H1 (cell line): ENCODE results near the gene RGS17. TPM values are rescaled to one million over a fixed set of nuclear protein-coding genes. Genes with fewer than 3 reads are reported as not detected.
A peak's percentile ranks its signal among the peaks of the same experiment; 100 is the strongest.

Experiments used
- CTCF ChIA-PET: fragments of 300-600 bp; sonication (Branson Sonifier 250); formaldehyde crosslinking; loops from one replicate; lab custom pipeline; 2021; ENCODE audit not compliant: partially characterized antibody; lab: Charles Lee
- POLR2A ChIA-PET: fragments of 300-600 bp; sonication (Branson Sonifier 250); formaldehyde crosslinking; loops from one replicate; lab custom pipeline; 2021; ENCODE audit warnings: inconsistent platforms; ENCODE audit not compliant: partially characterized antibody; lab: Charles Lee
- DNase-seq, 2 experiments: peaks; one replicate each; pipeline versions ENCODE4 v3.0.0 to v3.0.0-alpha.2; 2010 to 2022; ENCODE audit warnings: low spot score in 2 of 2, low read depth in 1 of 2, mixed read lengths in 1 of 2
- FAIRE-seq: peaks from 2 replicates; lab custom pipeline; 2011; peaks lifted over from hg19 to GRCh38; lab: Jason Lieb, UNC
- H2AFZ ChIP-seq: 2 replicates; pipeline ENCODE4 v1.8.1; 2012; ENCODE audit warnings: low read length, inconsistent platforms
- H2AK5ac ChIP-seq: 2 replicates; pipeline ENCODE4 v1.6.1; 2013; ENCODE audit warnings: low read depth, low read length
- H2BK120ac ChIP-seq: replicated peaks from 2 replicates; pipeline ENCODE3; 2013; ENCODE audit warnings: low read depth, low read length, inconsistent platforms
- H2BK12ac ChIP-seq: 2 replicates; pipeline ENCODE4 v1.6.1; 2013; ENCODE audit warnings: low read depth, low read length
- H2BK15ac ChIP-seq: 2 replicates; pipeline ENCODE4 v1.6.1; 2013; ENCODE audit warnings: low read length
- H2BK20ac ChIP-seq: 2 replicates; pipeline ENCODE4 v1.6.1; 2013; ENCODE audit warnings: low read length
- H2BK5ac ChIP-seq: 2 replicates; pipeline ENCODE4 v1.6.1; 2013; ENCODE audit warnings: low read depth, low read length
- H3K14ac ChIP-seq: 2 replicates; pipeline ENCODE4 v1.6.1; 2013; ENCODE audit warnings: inconsistent platforms; ENCODE audit not compliant: insufficient read length
- H3K18ac ChIP-seq: 2 replicates; pipeline ENCODE4 v1.6.1; 2013; ENCODE audit warnings: low read length; ENCODE audit errors: extremely low read depth
- H3K23ac ChIP-seq: 2 replicates; pipeline ENCODE4 v1.6.1; 2013; ENCODE audit warnings: inconsistent platforms; ENCODE audit not compliant: insufficient read length
- H3K23me2 ChIP-seq: 2 replicates; pipeline ENCODE4 v1.6.1; 2013; ENCODE audit warnings: low read depth, low read length
- H3K27ac ChIP-seq: 2 replicates; pipeline ENCODE4 v1.6.1; 2011; ENCODE audit warnings: low read depth, low read length, inconsistent platforms
- H3K27me3 ChIP-seq, 4 experiments: replicated peaks in 1 of 4; 1 replicate in 1 of 4; 2 replicates in 3 of 4; pipeline versions ENCODE4 v1.6.1 to v1.8.1; 2011 to 2013; ENCODE audit warnings: low read length in 3 of 4, mild to moderate bottlenecking in 3 of 4, inconsistent platforms in 2 of 4, mixed read lengths in 2 of 4, moderate library complexity in 1 of 4; ENCODE audit not compliant: control insufficient read depth in 3 of 4, insufficient read depth in 3 of 4; ENCODE audit errors: extremely low read depth in 1 of 4
- H3K36me3 ChIP-seq, 4 experiments: 2 replicates each; pipeline versions ENCODE4 v1.6.1 to v1.8.1; 2011 to 2013; ENCODE audit warnings: mild to moderate bottlenecking in 4 of 4, low read length in 3 of 4, moderate library complexity in 2 of 4, control low read depth in 1 of 4, inconsistent platforms in 1 of 4; ENCODE audit not compliant: insufficient read depth in 4 of 4, control insufficient read depth in 2 of 4
- H3K4ac ChIP-seq: replicated peaks from 2 replicates; pipeline ENCODE3; 2013; ENCODE audit warnings: low read length, low read depth, mixed read lengths, inconsistent platforms; ENCODE audit not compliant: insufficient read length
- H3K4me1 ChIP-seq, 4 experiments: replicated peaks in 1 of 4; 1 replicate in 1 of 4; 2 replicates in 3 of 4; pipeline versions ENCODE4 v1.6.1 to v1.8.1; 2011 to 2013; ENCODE audit warnings: low read length in 3 of 4, inconsistent platforms in 2 of 4, mixed read lengths in 1 of 4; ENCODE audit not compliant: insufficient read depth in 4 of 4, control insufficient read depth in 3 of 4
- H3K4me2 ChIP-seq, 2 experiments: 2 replicates each; pipeline versions ENCODE4 v1.6.1 to v1.8.1; 2011 to 2013; ENCODE audit warnings: low read depth in 2 of 2, low read length in 2 of 2, control low read depth in 1 of 2, inconsistent platforms in 1 of 2, mild to moderate bottlenecking in 1 of 2; ENCODE audit not compliant: insufficient read depth in 1 of 2
- H3K4me3 ChIP-seq, 4 experiments: fragments of 200-600, 300-600 bp in 1 of 4; sonication (generic), shearing (Covaris generic), sonication (Bioruptor Twin) in 1 of 4; 2 replicates each; pipeline versions ENCODE4 v1.5.1 to v1.8.1; 2011 to 2016; ENCODE audit warnings: low read length in 4 of 4, low read depth in 3 of 4, control low read depth in 2 of 4, inconsistent platforms in 2 of 4, mild to moderate bottlenecking in 2 of 4, mixed read lengths in 1 of 4, moderate library complexity in 1 of 4; ENCODE audit not compliant: insufficient read depth in 2 of 4; ENCODE audit errors: extremely low read depth in 1 of 4
- H3K56ac ChIP-seq: replicated peaks from 2 replicates; pipeline ENCODE3; 2013; ENCODE audit warnings: low read depth, mild to moderate bottlenecking, mixed read lengths, low read length, inconsistent platforms; ENCODE audit not compliant: insufficient read length
- H3K79me1 ChIP-seq: 2 replicates; pipeline ENCODE4 v1.6.1; 2013; ENCODE audit warnings: low read depth, low read length, control low read depth
- H3K79me2 ChIP-seq, 2 experiments: 2 replicates each; pipeline versions ENCODE4 v1.6.1 to v1.8.1; 2012 to 2013; ENCODE audit warnings: low read length in 2 of 2, mild to moderate bottlenecking in 2 of 2, inconsistent platforms in 1 of 2; ENCODE audit not compliant: insufficient read depth in 2 of 2, control insufficient read depth in 1 of 2
- H3K9ac ChIP-seq, 4 experiments: replicated peaks in 1 of 4; 1 replicate in 1 of 4; 2 replicates in 3 of 4; pipeline versions ENCODE4 v1.6.1 to v1.8.1; 2011 to 2013; ENCODE audit warnings: low read depth in 3 of 4, low read length in 3 of 4, control low read depth in 2 of 4, mild to moderate bottlenecking in 2 of 4, moderate library complexity in 2 of 4, inconsistent platforms in 1 of 4; ENCODE audit errors: extremely low read depth in 1 of 4
- H3K9me3 ChIP-seq, 2 experiments: 2 replicates each; pipeline versions ENCODE4 v1.6.1 to v1.8.1; 2012 to 2013; ENCODE audit warnings: mild to moderate bottlenecking in 2 of 2, moderate library complexity in 2 of 2, control low read depth in 1 of 2, inconsistent platforms in 1 of 2, low read depth in 1 of 2, low read length in 1 of 2, mixed read lengths in 1 of 2; ENCODE audit not compliant: insufficient read depth in 2 of 2
- H4K20me1 ChIP-seq, 2 experiments: replicated peaks in 1 of 2; 2 replicates each; pipeline versions ENCODE3 to v1.8.1; 2011 to 2013; ENCODE audit warnings: inconsistent platforms in 2 of 2, low read length in 2 of 2, mild to moderate bottlenecking in 1 of 2; ENCODE audit not compliant: insufficient read depth in 2 of 2, control insufficient read depth in 1 of 2
- H4K5ac ChIP-seq: 2 replicates; pipeline ENCODE4 v1.6.1; 2013; ENCODE audit warnings: low read length, low read depth, mixed read lengths, inconsistent platforms; ENCODE audit not compliant: insufficient read length
- H4K8ac ChIP-seq: 2 replicates; pipeline ENCODE4 v1.8.0; 2013; ENCODE audit warnings: mild to moderate bottlenecking, moderate library complexity, low read length, inconsistent platforms; ENCODE audit not compliant: insufficient read depth; ENCODE audit errors: extremely low read depth
- H4K91ac ChIP-seq: replicated peaks from 2 replicates; pipeline ENCODE3; 2013; ENCODE audit warnings: low read length, mixed read lengths, inconsistent platforms; ENCODE audit not compliant: insufficient read length
- MAFK ChIP-seq: IDR thresholded peaks from 2 replicates; pipeline ENCODE4 v1.6.1; 2012; ENCODE audit warnings: low read depth, mild to moderate bottlenecking, improper control_type of control experiment, low read length
- POLR2AphosphoS5 ChIP-seq: IDR thresholded peaks from 2 replicates; pipeline ENCODE4 v1.6.1; 2011; ENCODE audit warnings: low read depth, low read length
- RAD21 ChIP-seq, 2 experiments: IDR thresholded peaks in 1 of 2; conservative IDR thresholded peaks in 1 of 2; 2 replicates each; pipeline ENCODE4 v1.6.1; 2011; ENCODE audit warnings: low read depth in 2 of 2, low read length in 2 of 2, improper control_type of control experiment in 1 of 2, inconsistent platforms in 1 of 2, mild to moderate bottlenecking in 1 of 2, moderate library complexity in 1 of 2
- TCF12 ChIP-seq: IDR thresholded peaks from 2 replicates; pipeline ENCODE4 v1.6.1; 2011; ENCODE audit warnings: low read depth, mild to moderate bottlenecking, low read length
- WGBS, 2 experiments: shearing (Covaris generic) in 1 of 2; methylation state at CpG; one replicate each; pipeline versions ENCODE4 v1.1.6 to v1.1.7; 2013 to 2015; ENCODE audit warnings: low lambda C conversion rate in 2 of 2, mixed read lengths in 2 of 2, inconsistent platforms in 1 of 2, low coverage in 1 of 2, missing lambda C conversion rate in 1 of 2; ENCODE audit not compliant: insufficient replicate concordance in 2 of 2, insufficient coverage in 1 of 2, insufficient read length in 1 of 2; ENCODE audit errors: extremely low coverage in 1 of 2, missing lambda C conversion rate in 1 of 2; 5-methylcytosine and 5-hydroxymethylcytosine counted together
- polyA plus RNA-seq, 7 experiments: library from polyadenylated mRNA; depleted of rRNA in 3 of 7; stranded (reverse) in 5 of 7; unstranded in 2 of 7; fragments of >200 nt in 5 of 7; fragments of 200-250 nt in 2 of 7; gene quantifications; 1 replicate in 5 of 7; 2 replicates in 1 of 7; 4 replicates in 1 of 7; pipeline versions ENCODE4 v1.2.1 to v1.2.3, GENCODE V29; 2011 to 2013; ENCODE audit warnings: missing spikeins in 2 of 7, mixed read lengths in 2 of 7
- total RNA-seq: library from RNA; stranded (reverse); fragmentation: NEBNext Ultra II Directional; extraction: Animal tissue kit (Norgen Biotek cat#: 25700); gene quantifications from 2 replicates; pipeline ENCODE4 v1.2.1, GENCODE V29; 2021
- TF ChIP-seq, protein P1 (sequence below): IDR thresholded peaks from 2 replicates; pipeline ENCODE4 v1.6.1; 2012; ENCODE audit warnings: low read length, inconsistent platforms

The RGS17 gene
- total and polyA plus RNA-seq, 2 of the 8 experiments (the other 6 are each of a cell fraction or from before 2014, with no cell fraction given) = 2.0 to 12.2 TPM

DNA sequence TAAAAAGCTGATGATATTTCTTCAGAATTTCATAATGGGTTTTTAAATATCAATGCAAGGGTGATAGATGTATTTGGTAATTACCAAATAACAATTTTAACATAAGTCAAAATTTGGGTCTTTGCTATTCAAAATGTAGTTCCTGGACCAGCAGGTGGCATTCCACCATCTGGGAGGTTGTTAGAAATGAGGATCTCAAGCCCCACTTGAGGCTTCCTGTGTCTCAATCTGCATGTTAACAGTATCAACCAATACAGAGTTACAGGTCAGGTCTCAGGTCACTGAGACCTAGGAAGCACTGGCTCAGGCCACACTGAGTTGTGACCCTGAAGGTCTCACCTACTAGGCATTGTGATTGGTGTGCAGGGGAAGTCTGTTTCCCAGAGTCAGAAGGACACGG is 71.3 kb downstream of the RGS17 start:
- Histone ChIP-seq H3K4me2 (no peak overlapping the region), H2AK5ac (no peak overlapping the region), H4K8ac (no peak overlapping the region), H3K79me1 (no peaks in the 10 kb centered on the region; the same call in 1 of the 2 replicates), H3K9me3 (peaks cover 0 to 5% of the 10 kb centered on the region in 2 experiments; a peak in 2 of 4 replicates), H2BK5ac (peak overlapping the region; percentile 77), H3K4ac (no peak overlapping the region), H3K79me2 (peaks cover 0 to 3% of the 10 kb centered on the region in 2 experiments; a peak in 1 of 4 replicates), H3K23me2 (no peaks in the 10 kb centered on the region; the same call in 1 of the 2 replicates), H4K5ac (no peak overlapping the region), H2BK20ac (no peak overlapping the region), H3K14ac (no peak overlapping the region), H2BK15ac (no peak overlapping the region), H3K23ac (no peak overlapping the region), H2BK120ac (no peak overlapping the region), H3K27ac (0 out of 2 replicates have a peak overlapping the region, but pooled peaks have one; percentile 11), H3K4me1 (peaks cover 2 to 9% (median 4%) of the 10 kb centered on the region in 4 experiments; a peak in 4 of 7 replicates), H4K20me1 (no peaks in the 10 kb centered on the region), H3K18ac (no peak overlapping the region), H3K9ac (no peak overlapping the region), H3K4me3 (no peak overlapping the region), H3K36me3 (no peaks in the 10 kb centered on the region), H2BK12ac (no peak overlapping the region), H3K56ac (no peak overlapping the region), H2AFZ (no peak overlapping the region), H4K91ac (no peak overlapping the region), H3K27me3 (no peaks in the 10 kb centered on the region)
- FAIRE-seq (peak; percentile 82), DNase-seq (no peak)
- ChIA-PET CTCF (interaction anchor here (0.6 to 1.3 kb wide), 3 partner anchors 31 to 1462 kb away, joined by 3 read pairs; partner anchors contain the start of gene RGS17), POLR2A (interaction anchor here (1.0 kb wide), 1 partner anchor 71 kb away, joined by 3 read pairs; the partner anchor contains the start of gene RGS17)
- WGBS, 2 experiments = 56% methylated on average over 1 of the region's 1 CpG; no CpG with 5 or more reads in 1 of the 2 experiments
- TF ChIP-seq MAFK (no peak), RAD21 (IDR thresholded peaks at IDR 0.05 in 1 of 2, conservative IDR thresholded peaks at IDR 0.05 in 1 of 2; ENCODE audit: low read depth in 2 of 2, low read length in 2 of 2) (no peak; a peak in 1 of 4 replicates), TCF12 (peak; percentile 25; the same call in 1 of the 2 replicates), POLR2AphosphoS5 (no peak)
- TF ChIP-seq, protein P1, sequence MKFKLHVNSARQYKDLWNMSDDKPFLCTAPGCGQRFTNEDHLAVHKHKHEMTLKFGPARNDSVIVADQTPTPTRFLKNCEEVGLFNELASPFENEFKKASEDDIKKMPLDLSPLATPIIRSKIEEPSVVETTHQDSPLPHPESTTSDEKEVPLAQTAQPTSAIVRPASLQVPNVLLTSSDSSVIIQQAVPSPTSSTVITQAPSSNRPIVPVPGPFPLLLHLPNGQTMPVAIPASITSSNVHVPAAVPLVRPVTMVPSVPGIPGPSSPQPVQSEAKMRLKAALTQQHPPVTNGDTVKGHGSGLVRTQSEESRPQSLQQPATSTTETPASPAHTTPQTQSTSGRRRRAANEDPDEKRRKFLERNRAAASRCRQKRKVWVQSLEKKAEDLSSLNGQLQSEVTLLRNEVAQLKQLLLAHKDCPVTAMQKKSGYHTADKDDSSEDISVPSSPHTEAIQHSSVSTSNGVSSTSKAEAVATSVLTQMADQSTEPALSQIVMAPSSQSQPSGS = no peak
